Vagina (tissue), 2 donors: ENCODE data around the gene TOX4. TPM values are rescaled to one million over a fixed set of nuclear protein-coding genes. Genes with fewer than 3 reads are reported as not detected.

ENCODE experiments used
- DNase-seq, 2 donors: peaks; one replicate each; pipeline ENCODE4 v3.0.0-alpha.2; 2017; ENCODE audit errors: extremely low spot score in 2 of 2
- H3K27ac ChIP-seq: fragments of 200-600 bp; sonication (generic); one replicate; pipeline ENCODE4 v1.5.1; 2019
- H3K27me3 ChIP-seq: fragments of 200-600 bp; sonication (generic); one replicate; pipeline ENCODE4 v1.5.1; 2019
- H3K36me3 ChIP-seq, 2 donors: fragments of 200-600 bp; sonication (generic); one replicate each; pipeline ENCODE4 v1.5.1; 2017 to 2019
- H3K4me1 ChIP-seq: fragments of 200-600 bp; sonication (generic); one replicate; pipeline ENCODE4 v1.5.1; 2019
- H3K4me3 ChIP-seq, 2 donors: fragments of 200-600 bp; sonication (generic); 1 replicate in 1 of 2; 2 replicates in 1 of 2; pipeline ENCODE4 v1.5.1; 2016 to 2019
- H3K9me3 ChIP-seq: fragments of 200-600 bp; sonication (generic); one replicate; pipeline ENCODE4 v1.5.1; 2019
- CTCF ChIP-seq, 3 experiments: fragments of 450-650 bp in 2 of 3; fragments of 200-600 bp in 1 of 3; sonication (generic) in 1 of 3; IDR thresholded peaks; one replicate each; pipeline ENCODE4 v1.5.1; 2017 to 2019; ENCODE audit warnings: antibody characterized with exemption in 3 of 3, mild to moderate bottlenecking in 2 of 3, moderate library complexity in 2 of 3
- POLR2A ChIP-seq, 2 donors: fragments of 450-650 bp; IDR thresholded peaks; one replicate each; pipeline ENCODE4 v1.6.1; 2017; ENCODE audit warnings: antibody characterized with exemption in 2 of 2, mild to moderate bottlenecking in 2 of 2, moderate library complexity in 2 of 2
- POLR2AphosphoS5 ChIP-seq, 2 donors: sonication (generic); formaldehyde crosslinking; IDR thresholded peaks; one replicate each; pipeline ENCODE4 v1.9.0; 2017; ENCODE audit warnings: antibody characterized with exemption in 2 of 2, mild to moderate bottlenecking in 2 of 2, low read depth in 1 of 2; ENCODE audit not compliant: insufficient read depth in 1 of 2
- intact Hi-C: fragments of 100-400 bp; cut with DNase I; formaldehyde crosslinking; loops from one replicate; pipeline ENCODE4 v1.15.1; 2023
- total RNA-seq: library from RNA; depleted of rRNA; stranded (reverse); fragments of >200 nt; gene quantifications from one replicate; pipeline ENCODE4 v1.2.3, GENCODE V29; 2016

The TOX4 gene
- total RNA-seq, 1 donor from 2014 or later = 23.3 TPM

GRCh38 chr14:21455912-21456667 lies 20.9 kb upstream of the TOX4 start, which contains the start of gene CHD8:
Gene CHD8 (minus strand): TSS chr14:21456123. CDS start chr14:21431643, 24,480 bp downstream.
- peak; percentile 99 to 100 for DNase-seq
- peaks cover 0 to 13% of the 10 kb centered on the region in 2 donors for H3K36me3 ChIP-seq
- peak within 1 kb of the TSS; percentile 93 to 94 for H3K4me3 ChIP-seq
- peaks cover 35% of the 10 kb centered on the region for H3K4me1 ChIP-seq
- TF ChIP-seq POLR2AphosphoS5 (IDR thresholded peaks at IDR 0.05; ENCODE audit: insufficient read depth in 1 of 2, low read depth in 1 of 2) (peak; percentile 91 to 99), CTCF (IDR thresholded peaks at IDR 0.05) (peak in 2 of 3 experiments; percentile 14 to 34), POLR2A (IDR thresholded peaks at IDR 0.05) (peak in 1 of 2 donors; percentile 35)
- intact Hi-C loops = no loop called here
- peak within 1 kb of the TSS; percentile 84 for H3K27ac ChIP-seq
- H3K9me3 ChIP-seq = no peaks in the 10 kb centered on the region
- H3K27me3 ChIP-seq = no peaks in the 10 kb centered on the region

- no peak for TF ChIP-seq POLR2A (IDR thresholded peaks at IDR 0.05)
- TF ChIP-seq CTCF (IDR thresholded peaks at IDR 0.05) = no peak
- TF ChIP-seq POLR2AphosphoS5 (IDR thresholded peaks at IDR 0.05; ENCODE audit: insufficient read depth in 1 of 2, low read depth in 1 of 2) = no peak
- H3K27me3 ChIP-seq = no peaks in the 10 kb centered on the region
- H3K4me1 ChIP-seq = no peaks in the 10 kb centered on the region
- no peak overlapping the region for H3K27ac ChIP-seq
- intact Hi-C loops = no loop called here
- H3K9me3 ChIP-seq = no peaks in the 10 kb centered on the region
- no peak overlapping the region for H3K4me3 ChIP-seq
- no peak for DNase-seq
- peaks cover 0 to 44% of the 10 kb centered on the region in 2 donors for H3K36me3 ChIP-seq
Observed at GRCh38 chr14:21467616-21468015, 9.4 kb upstream of the TOX4 start.

- intact Hi-C loops = no loop called here
- H3K4me1 ChIP-seq = peaks cover 30% of the 10 kb centered on the region
- peak overlapping the region; percentile 81 for H3K27ac ChIP-seq
- peaks cover 0 to 2% of the 10 kb centered on the region in 2 donors for H3K36me3 ChIP-seq
- DNase-seq = no peak
- no peaks in the 10 kb centered on the region for H3K27me3 ChIP-seq
- no peaks in the 10 kb centered on the region for H3K9me3 ChIP-seq
- H3K4me3 ChIP-seq = peak overlapping the region; percentile 76 to 92
- TF ChIP-seq POLR2A (IDR thresholded peaks at IDR 0.05) (no peak), POLR2AphosphoS5 (IDR thresholded peaks at IDR 0.05; ENCODE audit: insufficient read depth in 1 of 2, low read depth in 1 of 2) (no peak), CTCF (IDR thresholded peaks at IDR 0.05) (no peak)
Observed at GRCh38 chr14:21475767-21476522, 1.1 kb upstream of the TOX4 start.

GRCh38 chr14:21476523-21476924 lies 471 bp upstream of the TOX4 start:
- TF ChIP-seq CTCF (IDR thresholded peaks at IDR 0.05) = no peak
- no peaks in the 10 kb centered on the region for H3K27me3 ChIP-seq
- peak overlapping the region; percentile 81 for H3K27ac ChIP-seq
- H3K4me3 ChIP-seq = peak overlapping the region; percentile 76 to 92
- no peak for DNase-seq
- peaks cover 0 to 7% of the 10 kb centered on the region in 2 donors for H3K36me3 ChIP-seq
- intact Hi-C loops = no loop called here
- peaks cover 30% of the 10 kb centered on the region for H3K4me1 ChIP-seq
- no peaks in the 10 kb centered on the region for H3K9me3 ChIP-seq
